ENCODE measurements around the gene PGGT1B. TPM values are rescaled to one million over a fixed set of nuclear protein-coding genes. Genes with fewer than 3 reads are reported as not detected.

The PGGT1B gene
- total and polyA plus RNA-seq, 7 donors: 5.4 to 18.3 (median 11.4) TPM

GRCh38 chr5:115237066-115237465, 25.6 kb downstream of the PGGT1B start:
- 88 to 93% methylated on average over 3 of the region's 3 CpGs for WGBS, 2 donors
- Histone ChIP-seq H3K4me1 (no peaks in the 10 kb centered on the region), H3K27me3 (no peaks in the 10 kb centered on the region), H3K9me3 (no peaks in the 10 kb centered on the region), H3K4me3 (no peak overlapping the region), H3K27ac (no peak overlapping the region), H3K36me3 (peaks cover 5 to 70% (median 11%) of the 10 kb centered on the region in 4 donors)
- intact Hi-C loops (cut with DNase I): no loop called here
- TF ChIP-seq POLR2A (IDR thresholded peaks at IDR 0.05): no peak
- TF ChIP-seq POLR2AphosphoS5 (IDR thresholded peaks at IDR 0.05): no peak
- no peak for DNase-seq

- no peak overlapping the region for H3K27ac ChIP-seq
- no peak overlapping the region for H3K4me3 ChIP-seq
- TF ChIP-seq POLR2A (IDR thresholded peaks at IDR 0.05): no peak
- TF ChIP-seq CTCF (IDR thresholded peaks at IDR 0.05): no peak
- no peak for TF ChIP-seq POLR2AphosphoS5 (IDR thresholded peaks at IDR 0.05)
- no peak for TF ChIP-seq EP300 (IDR thresholded peaks at IDR 0.05)
- H3K36me3 ChIP-seq: peaks cover 5 to 71% (median 11%) of the 10 kb centered on the region in 4 donors
- H3K27me3 ChIP-seq: no peaks in the 10 kb centered on the region
- WGBS, 2 donors: 90 to 97% methylated on average over 2 of the region's 2 CpGs
- no peak for DNase-seq
- no peaks in the 10 kb centered on the region for H3K4me1 ChIP-seq
- intact Hi-C loops (cut with DNase I): no loop called here
- no peaks in the 10 kb centered on the region for H3K9me3 ChIP-seq
Observed at GRCh38 chr5:115236599-115236998, 26.1 kb downstream of the PGGT1B start.

- Histone ChIP-seq H3K27me3 (no peaks in the 10 kb centered on the region), H3K4me3 (no peak overlapping the region), H3K9me3 (no peaks in the 10 kb centered on the region), H3K4me1 (no peaks in the 10 kb centered on the region), H3K36me3 (peaks cover 0 to 79% (median 8%) of the 10 kb centered on the region in 4 donors), H3K27ac (no peak overlapping the region)
- 91% methylated on average over 4 of the region's 4 CpGs for WGBS, 2 donors
- intact Hi-C loops (cut with DNase I): no loop called here
- TF ChIP-seq POLR2A (IDR thresholded peaks at IDR 0.05) (no peak), CTCF (IDR thresholded peaks at IDR 0.05) (no peak), POLR2AphosphoS5 (IDR thresholded peaks at IDR 0.05) (no peak), EP300 (IDR thresholded peaks at IDR 0.05) (no peak)
- DNase-seq: no peak
Observed at GRCh38 chr5:115231598-115231997, 31.1 kb downstream of the PGGT1B start.

GRCh38 chr5:115229606-115230005, 33.1 kb downstream of the PGGT1B start:
- no peak overlapping the region for H3K27ac ChIP-seq
- H3K4me1 ChIP-seq: no peaks in the 10 kb centered on the region
- H3K36me3 ChIP-seq: peaks cover 0 to 61% (median 8%) of the 10 kb centered on the region in 4 donors
- DNase-seq: no peak
- no peaks in the 10 kb centered on the region for H3K9me3 ChIP-seq
- WGBS, 2 donors: 97% methylated on average over 1 of the region's 1 CpG
- intact Hi-C loops (cut with DNase I): no loop called here
- H3K27me3 ChIP-seq: no peaks in the 10 kb centered on the region
- no peak overlapping the region for H3K4me3 ChIP-seq
- TF ChIP-seq POLR2A (IDR thresholded peaks at IDR 0.05) (no peak), POLR2AphosphoS5 (IDR thresholded peaks at IDR 0.05) (no peak)

GRCh38 chr5:115227281-115227680, 35.4 kb downstream of the PGGT1B start:
- WGBS, 2 donors: 92 to 98% methylated on average over 1 of the region's 1 CpG
- Histone ChIP-seq H3K27ac (no peak overlapping the region), H3K4me3 (no peak overlapping the region), H3K9me3 (no peaks in the 10 kb centered on the region), H3K27me3 (no peaks in the 10 kb centered on the region), H3K36me3 (peaks cover 0 to 60% (median 8%) of the 10 kb centered on the region in 4 donors), H3K4me1 (no peaks in the 10 kb centered on the region)
- no peak for DNase-seq
- intact Hi-C loops (cut with DNase I): no loop called here
- TF ChIP-seq CTCF (IDR thresholded peaks at IDR 0.05): no peak
- no peak for TF ChIP-seq POLR2A (IDR thresholded peaks at IDR 0.05)
- TF ChIP-seq EP300 (IDR thresholded peaks at IDR 0.05): no peak
- no peak for TF ChIP-seq POLR2AphosphoS5 (IDR thresholded peaks at IDR 0.05)

- 69 to 70% methylated on average over 1 of the region's 1 CpG for WGBS, 2 donors
- H3K27me3 ChIP-seq: no peaks in the 10 kb centered on the region
Observed at GRCh38 chr5:115214541-115214940, 48.1 kb downstream of the PGGT1B start.

More at GRCh38 chr5:115214541-115214940, 48.1 kb downstream of the PGGT1B start:
- TF ChIP-seq POLR2AphosphoS5 (IDR thresholded peaks at IDR 0.05) (no peak), EP300 (IDR thresholded peaks at IDR 0.05) (no peak), POLR2A (IDR thresholded peaks at IDR 0.05) (no peak), CTCF (IDR thresholded peaks at IDR 0.05) (no peak)
- no peaks in the 10 kb centered on the region for H3K9me3 ChIP-seq
- no peaks in the 10 kb centered on the region for H3K4me1 ChIP-seq
- peaks cover 0 to 34% (median 6%) of the 10 kb centered on the region in 4 donors for H3K36me3 ChIP-seq
- intact Hi-C loops (cut with DNase I): no loop called here
- DNase-seq: no peak
- H3K27ac ChIP-seq: no peak overlapping the region
- H3K4me3 ChIP-seq: no peak overlapping the region

Measured in sigmoid colon (tissue), 7 donors.